K562 (cell line): ENCODE data around the gene ADGRB3. TPM values are rescaled to one million over a fixed set of nuclear protein-coding genes. Genes with fewer than 3 reads are reported as not detected.

Source experiments
- ARID4B ChIP-seq: sonication (generic); formaldehyde crosslinking; IDR thresholded peaks from 2 replicates; pipeline ENCODE4 v1.8.0; 2022; ENCODE audit warnings: mild to moderate bottlenecking, missing genetic modification reagents
- ARNT ChIP-seq, 2 experiments: fragments of 450-650 bp; IDR thresholded peaks; 2 replicates each; pipeline ENCODE4 v1.6.1; 2016; ENCODE audit warnings: mild to moderate bottlenecking in 1 of 2
- MGA ChIP-seq: fragments of 450-650 bp; IDR thresholded peaks from 2 replicates; pipeline ENCODE4 v1.6.1; 2016; ENCODE audit warnings: mild to moderate bottlenecking, moderate library complexity
- TOE1 ChIP-seq, 2 experiments: fragments of 450-650 bp in 1 of 2; sonication (generic) in 1 of 2; formaldehyde crosslinking in 1 of 2; IDR thresholded peaks; 2 replicates each; pipeline versions ENCODE4 v1.7.1 to v1.8.0; 2016 to 2022; ENCODE audit warnings: borderline replicate concordance in 2 of 2, mild to moderate bottlenecking in 2 of 2, antibody characterized with exemption in 1 of 2, inconsistent platforms in 1 of 2, low read depth in 1 of 2, missing genetic modification reagents in 1 of 2, moderate library complexity in 1 of 2
- ZBTB34 ChIP-seq: fragments of 250-450 bp; sonication (Bioruptor Pico); IDR thresholded peaks from 2 replicates; pipeline ENCODE4 v1.8.0; 2021; ENCODE audit warnings: mild to moderate bottlenecking, moderate library complexity
- polyA plus RNA-seq, 8 experiments: library from polyadenylated mRNA; depleted of rRNA in 4 of 8; stranded (reverse) in 5 of 8; unstranded in 3 of 8; fragments of >200 nt; fragmentation: Nextera tagmentation in 2 of 8; fragmentation: Illumina TruSeq in 1 of 8; extraction: Ambion mirVana in 2 of 8; extraction: Trizol in 1 of 8; gene quantifications; 2 replicates each; pipeline versions ENCODE4 v1.2.1 to v1.2.3, GENCODE V29; 2011 to 2014; ENCODE audit warnings: inconsistent platforms in 1 of 8, missing spikeins in 1 of 8
- total RNA-seq, 7 experiments: library from RNA; depleted of rRNA in 6 of 7; stranded (reverse); fragments of >200 nt in 6 of 7; fragmentation: Illumina TruSeq in 2 of 7; extraction: Trizol in 2 of 7; gene quantifications; 2 replicates each; pipeline versions ENCODE4 v1.2.1 to v1.2.3, GENCODE V29; 2011 to 2021; ENCODE audit warnings: low replicate concordance in 1 of 7
- TF ChIP-seq, protein P1 (sequence below): fragments of 450-650 bp; formaldehyde crosslinking; conservative IDR thresholded peaks from 2 replicates; pipeline ENCODE4 v1.4.0; 2022; ENCODE audit warnings: mild to moderate bottlenecking, missing genetic modification characterization

Gene ADGRB3
- total and polyA plus RNA-seq, 9 of the 15 experiments (the other 6 are each of a cell fraction or from before 2014, with no cell fraction given): 0.90 to 7.8 (median 2.4) TPM

DNA sequence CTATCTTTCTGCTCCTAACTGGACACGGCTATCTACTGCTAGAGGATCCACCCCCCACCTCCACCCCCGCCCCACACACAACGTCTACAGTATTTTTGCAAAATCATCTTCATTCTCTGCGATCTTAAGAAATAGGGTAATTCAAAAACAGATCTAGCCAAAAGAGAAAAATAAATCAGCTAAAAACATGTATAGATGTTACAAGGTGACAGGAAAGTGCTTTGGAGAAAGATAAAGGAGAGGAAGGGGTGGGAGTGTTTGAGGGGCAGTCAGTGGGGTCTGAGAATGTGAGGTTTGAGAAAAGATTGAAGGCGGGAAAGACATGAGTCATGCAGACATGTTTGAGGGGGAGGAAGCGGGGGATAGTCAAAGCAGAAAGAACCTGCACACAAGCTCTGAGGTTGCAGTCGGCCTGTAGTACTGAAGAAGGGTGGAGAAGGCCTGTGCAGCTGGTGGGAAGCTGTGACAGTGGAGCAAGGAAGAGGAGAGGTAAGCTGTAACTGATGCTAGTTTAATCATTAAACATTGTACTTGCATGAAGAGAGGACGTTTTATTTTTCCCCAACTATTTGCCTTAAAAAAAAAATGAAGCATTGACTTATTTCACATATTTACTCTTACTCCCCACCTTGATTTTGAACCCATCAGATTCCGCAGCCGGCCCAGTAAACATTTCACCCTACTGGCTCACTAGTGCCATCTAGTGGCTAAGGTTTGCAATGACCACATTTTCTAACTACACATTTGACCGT, 332.6 kb downstream of the ADGRB3 start (continued):
- TF ChIP-seq ARID4B (no peak), ZBTB34 (no peak), TOE1 (IDR thresholded peaks at IDR 0.05; ENCODE audit: borderline replicate concordance) (peak; percentile 45; the same call in 1 of the 2 replicates), TOE1 (CRISPR knock-in tag; IDR thresholded peaks at IDR 0.05; ENCODE audit: borderline replicate concordance, low read depth) (no peak), MGA (no peak), ARNT (IDR thresholded peaks at IDR 0.05) (peak; percentile 48 to 49; a peak in 1 of 4 replicates)
- TF ChIP-seq, protein P1, sequence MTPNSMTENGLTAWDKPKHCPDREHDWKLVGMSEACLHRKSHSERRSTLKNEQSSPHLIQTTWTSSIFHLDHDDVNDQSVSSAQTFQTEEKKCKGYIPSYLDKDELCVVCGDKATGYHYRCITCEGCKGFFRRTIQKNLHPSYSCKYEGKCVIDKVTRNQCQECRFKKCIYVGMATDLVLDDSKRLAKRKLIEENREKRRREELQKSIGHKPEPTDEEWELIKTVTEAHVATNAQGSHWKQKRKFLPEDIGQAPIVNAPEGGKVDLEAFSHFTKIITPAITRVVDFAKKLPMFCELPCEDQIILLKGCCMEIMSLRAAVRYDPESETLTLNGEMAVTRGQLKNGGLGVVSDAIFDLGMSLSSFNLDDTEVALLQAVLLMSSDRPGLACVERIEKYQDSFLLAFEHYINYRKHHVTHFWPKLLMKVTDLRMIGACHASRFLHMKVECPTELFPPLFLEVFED (CRISPR knock-in tag): no peak
